ENCODE data around the gene CORO2A. TPM values are rescaled to one million over a fixed set of nuclear protein-coding genes. Genes with fewer than 3 reads are reported as not detected.

The CORO2A gene
- total RNA-seq, 6 donors from 2014 or later = 10.5 to 22.8 (median 17.9) TPM

DNA sequence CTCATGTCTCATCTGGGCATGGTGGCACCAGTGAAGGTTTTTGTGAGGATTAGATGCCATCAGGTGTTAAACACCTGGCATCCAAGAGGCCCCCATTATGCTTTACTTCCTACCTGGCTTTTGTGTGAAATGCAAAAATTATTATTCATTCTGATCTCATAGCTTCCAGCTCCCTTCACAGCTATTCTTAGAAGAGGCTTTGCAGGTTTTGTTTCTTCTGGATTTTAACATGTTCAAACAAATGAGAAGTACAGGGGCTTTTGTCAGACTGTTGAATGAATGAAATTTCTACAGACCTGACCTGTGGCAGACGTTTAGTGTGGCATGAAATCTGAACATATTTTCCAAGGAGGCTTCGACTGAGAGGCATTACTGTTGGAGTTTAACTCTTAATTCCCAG is 14.3 kb upstream of the CORO2A start:
- Histone ChIP-seq H3K9me3 (no peaks in the 10 kb centered on the region), H3K4me3 (no peak overlapping the region), H3K4me1 (peaks cover 3 to 10% (median 5%) of the 10 kb centered on the region in 4 donors), H3K27me3 (no peaks in the 10 kb centered on the region), H3K36me3 (peaks cover 7 to 63% (median 55%) of the 10 kb centered on the region in 4 donors), H3K27ac (peak overlapping the region in 1 of 4 donors; percentile 27)
- TF ChIP-seq POLR2AphosphoS5 (IDR thresholded peaks at IDR 0.05) (no peak), POLR2A (IDR thresholded peaks at IDR 0.05) (no peak), EP300 (IDR thresholded peaks at IDR 0.05) (no peak)
- TF ChIP-seq, protein P1, sequence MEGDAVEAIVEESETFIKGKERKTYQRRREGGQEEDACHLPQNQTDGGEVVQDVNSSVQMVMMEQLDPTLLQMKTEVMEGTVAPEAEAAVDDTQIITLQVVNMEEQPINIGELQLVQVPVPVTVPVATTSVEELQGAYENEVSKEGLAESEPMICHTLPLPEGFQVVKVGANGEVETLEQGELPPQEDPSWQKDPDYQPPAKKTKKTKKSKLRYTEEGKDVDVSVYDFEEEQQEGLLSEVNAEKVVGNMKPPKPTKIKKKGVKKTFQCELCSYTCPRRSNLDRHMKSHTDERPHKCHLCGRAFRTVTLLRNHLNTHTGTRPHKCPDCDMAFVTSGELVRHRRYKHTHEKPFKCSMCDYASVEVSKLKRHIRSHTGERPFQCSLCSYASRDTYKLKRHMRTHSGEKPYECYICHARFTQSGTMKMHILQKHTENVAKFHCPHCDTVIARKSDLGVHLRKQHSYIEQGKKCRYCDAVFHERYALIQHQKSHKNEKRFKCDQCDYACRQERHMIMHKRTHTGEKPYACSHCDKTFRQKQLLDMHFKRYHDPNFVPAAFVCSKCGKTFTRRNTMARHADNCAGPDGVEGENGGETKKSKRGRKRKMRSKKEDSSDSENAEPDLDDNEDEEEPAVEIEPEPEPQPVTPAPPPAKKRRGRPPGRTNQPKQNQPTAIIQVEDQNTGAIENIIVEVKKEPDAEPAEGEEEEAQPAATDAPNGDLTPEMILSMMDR (IDR thresholded peaks at IDR 0.05) = no peak
- DNase-seq (no peak), ATAC-seq (ENCODE audit: low FRiP score in 2 of 2) (no peak)
- 20 to 29% methylated on average over 2 of the region's 2 CpGs for WGBS, 2 donors

DNA sequence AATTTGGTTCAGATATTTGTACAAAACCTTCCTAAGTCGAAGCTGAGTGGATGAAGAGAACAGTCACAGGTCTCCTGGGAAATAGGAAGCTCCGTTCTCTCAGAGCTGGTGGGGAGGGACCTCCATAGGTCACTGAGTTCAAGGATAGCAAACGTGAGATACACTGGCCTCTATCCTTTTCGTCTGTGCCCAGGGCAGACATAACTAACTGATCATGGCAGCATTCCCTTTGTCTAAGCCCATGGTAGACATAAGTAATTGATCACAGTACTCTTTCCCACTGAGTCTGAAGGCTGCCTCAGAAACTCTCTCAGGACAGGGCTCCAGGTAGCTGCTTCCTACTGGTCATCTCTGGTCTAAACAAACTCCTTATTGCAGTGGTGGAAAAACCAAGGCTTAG is 12.3 kb upstream of the CORO2A start:
- 71 to 92% methylated on average over 4 of the region's 4 CpGs for WGBS, 2 donors
- no peak for DNase-seq
- H3K36me3 ChIP-seq = peaks cover 7 to 63% (median 53%) of the 10 kb centered on the region in 4 donors
- no peak for TF ChIP-seq EP300 (IDR thresholded peaks at IDR 0.05)
- TF ChIP-seq, protein P1 (IDR thresholded peaks at IDR 0.05) = no peak
- no peak for TF ChIP-seq POLR2A (IDR thresholded peaks at IDR 0.05)
- TF ChIP-seq POLR2AphosphoS5 (IDR thresholded peaks at IDR 0.05) = no peak
- H3K27me3 ChIP-seq = no peaks in the 10 kb centered on the region
- no peaks in the 10 kb centered on the region for H3K9me3 ChIP-seq
- H3K4me1 ChIP-seq = peaks cover 3 to 10% (median 5%) of the 10 kb centered on the region in 4 donors
- no peak overlapping the region for H3K27ac ChIP-seq
- no peak for ATAC-seq (ENCODE audit: low FRiP score in 2 of 2)
- no peak overlapping the region for H3K4me3 ChIP-seq

DNA sequence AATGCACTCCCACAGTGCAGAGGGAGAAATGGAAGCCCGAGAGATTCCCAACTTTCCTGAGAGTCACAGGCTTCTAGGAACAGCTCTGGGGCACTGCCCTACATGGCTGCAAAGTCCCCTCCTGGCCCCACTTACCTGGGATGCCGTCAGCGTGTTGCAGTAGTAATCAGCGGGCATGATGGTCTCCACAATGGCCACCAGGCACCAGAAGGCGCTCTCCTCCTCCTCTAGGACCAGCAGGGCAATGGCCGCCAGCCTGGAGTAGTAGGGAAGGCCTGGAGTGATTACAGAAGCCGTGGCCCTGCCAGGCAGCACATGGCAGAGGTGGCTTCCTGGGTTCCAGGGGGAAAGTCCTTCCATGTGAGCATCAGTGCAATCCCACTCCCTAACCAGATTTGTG is 10.7 kb upstream of the CORO2A start:
- H3K4me3 ChIP-seq = no peak overlapping the region
- 71 to 76% methylated on average over 4 to 7 of the region's 7 CpGs for WGBS, 2 donors
- H3K27ac ChIP-seq = no peak overlapping the region
- TF ChIP-seq EP300 (IDR thresholded peaks at IDR 0.05) (no peak), POLR2A (IDR thresholded peaks at IDR 0.05) (no peak), POLR2AphosphoS5 (IDR thresholded peaks at IDR 0.05) (no peak)
- TF ChIP-seq, protein P1 (IDR thresholded peaks at IDR 0.05) = no peak
- H3K4me1 ChIP-seq = peaks cover 3 to 10% (median 5%) of the 10 kb centered on the region in 4 donors
- ATAC-seq (ENCODE audit: low FRiP score in 2 of 2) = no peak
- no peaks in the 10 kb centered on the region for H3K9me3 ChIP-seq
- DNase-seq = no peak
- H3K27me3 ChIP-seq = no peaks in the 10 kb centered on the region
- peaks cover 7 to 65% (median 55%) of the 10 kb centered on the region in 4 donors for H3K36me3 ChIP-seq

DNA sequence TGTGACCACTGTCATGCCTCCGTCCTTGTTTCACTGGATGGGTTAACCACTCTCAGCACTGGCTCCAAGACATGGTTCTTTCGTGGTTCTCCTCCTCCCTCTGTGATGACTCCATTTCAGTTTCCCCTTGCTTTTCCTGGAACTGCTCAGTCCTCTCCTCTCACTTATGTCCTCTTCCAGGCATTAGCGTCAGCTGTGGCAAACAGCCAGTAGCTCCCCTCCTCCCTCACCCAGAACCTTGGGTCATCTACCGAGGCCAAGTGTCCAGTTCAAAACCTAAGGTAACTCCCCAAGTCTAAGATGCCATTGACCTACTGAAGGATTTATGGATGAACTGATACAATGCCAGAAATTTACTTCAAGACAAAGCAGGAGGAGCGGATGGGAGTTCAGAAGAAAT is 9.8 kb upstream of the CORO2A start:
- H3K9me3 ChIP-seq = no peaks in the 10 kb centered on the region
- DNase-seq = no peak
- ATAC-seq (ENCODE audit: low FRiP score in 2 of 2) = no peak
- no peak overlapping the region for H3K27ac ChIP-seq
- peaks cover 3 to 10% (median 5%) of the 10 kb centered on the region in 4 donors for H3K4me1 ChIP-seq
- no peak overlapping the region for H3K4me3 ChIP-seq
- peaks cover 1 to 65% (median 51%) of the 10 kb centered on the region in 4 donors for H3K36me3 ChIP-seq
- 66 to 71% methylated on average over 5 of the region's 5 CpGs for WGBS, 2 donors
- TF ChIP-seq POLR2A (IDR thresholded peaks at IDR 0.05) (no peak), POLR2AphosphoS5 (IDR thresholded peaks at IDR 0.05) (no peak), EP300 (IDR thresholded peaks at IDR 0.05) (no peak)
- TF ChIP-seq, protein P1 (IDR thresholded peaks at IDR 0.05) = no peak
- H3K27me3 ChIP-seq = no peaks in the 10 kb centered on the region

DNA sequence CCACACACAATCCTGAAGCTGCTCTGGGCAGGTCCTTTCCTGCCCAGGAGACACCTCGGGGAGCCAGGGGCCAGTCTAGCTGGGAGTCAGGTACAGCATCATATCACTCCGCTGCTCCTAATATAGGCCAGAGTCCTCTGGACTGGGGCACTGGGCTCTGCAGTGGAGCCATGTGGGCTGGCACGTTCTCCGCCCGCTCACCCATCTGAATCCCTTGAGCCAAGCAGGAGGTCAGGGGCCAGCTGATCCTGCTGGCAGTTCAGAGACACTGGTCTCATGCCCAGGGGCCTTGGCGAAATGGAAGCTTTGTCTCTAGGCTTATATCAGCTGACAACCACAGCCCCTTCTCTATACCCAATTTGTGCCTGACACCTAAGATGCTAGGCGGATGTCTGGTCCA is 9.3 kb upstream of the CORO2A start:
- no peaks in the 10 kb centered on the region for H3K9me3 ChIP-seq
- ATAC-seq (ENCODE audit: low FRiP score in 2 of 2) = no peak
- 89 to 100% methylated on average over 3 to 7 of the region's 7 CpGs for WGBS, 2 donors
- H3K27me3 ChIP-seq = no peaks in the 10 kb centered on the region
- no peak overlapping the region for H3K4me3 ChIP-seq
- no peak for TF ChIP-seq EP300 (IDR thresholded peaks at IDR 0.05)
- TF ChIP-seq, protein P1 (IDR thresholded peaks at IDR 0.05) = no peak
- TF ChIP-seq POLR2A (IDR thresholded peaks at IDR 0.05) = no peak
- no peak for TF ChIP-seq POLR2AphosphoS5 (IDR thresholded peaks at IDR 0.05)
- H3K27ac ChIP-seq = no peak overlapping the region
- H3K36me3 ChIP-seq = peaks cover 0 to 63% (median 51%) of the 10 kb centered on the region in 4 donors
- no peak for DNase-seq
- peaks cover 3 to 10% (median 5%) of the 10 kb centered on the region in 4 donors for H3K4me1 ChIP-seq
